Ishikawa (cell line): ENCODE measurements around the gene DHRS3.

Source experiments
- CEBPB ChIP-seq: IDR thresholded peaks from 2 replicates; pipeline ENCODE4 v1.6.1; 2012
- EGR1 ChIP-seq: IDR thresholded peaks from 2 replicates; pipeline ENCODE4 v1.6.1; 2012
- EP300 ChIP-seq: IDR thresholded peaks from 2 replicates; pipeline ENCODE4 v1.6.1; 2012; ENCODE audit warnings: borderline replicate concordance
- NFIC ChIP-seq: IDR thresholded peaks from 2 replicates; pipeline ENCODE4 v1.6.1; 2012
- RAD21 ChIP-seq: IDR thresholded peaks from 2 replicates; pipeline ENCODE4 v1.6.1; 2012; ENCODE audit warnings: low read depth
- TAF1 ChIP-seq: IDR thresholded peaks from 2 replicates; pipeline ENCODE4 v1.6.1; 2012; ENCODE audit warnings: low read depth, mild to moderate bottlenecking
- TCF12 ChIP-seq: IDR thresholded peaks from 2 replicates; pipeline ENCODE4 v1.6.1; 2012; ENCODE audit warnings: low read depth
- TEAD4 ChIP-seq: IDR thresholded peaks from 2 replicates; pipeline ENCODE4 v1.6.1; 2012
- YY1 ChIP-seq: IDR thresholded peaks from 2 replicates; pipeline ENCODE4 v1.6.1; 2012; ENCODE audit warnings: low read depth
- ZBTB7A ChIP-seq: IDR thresholded peaks from 2 replicates; pipeline ENCODE4 v1.6.1; 2012; ENCODE audit warnings: low read depth
- TF ChIP-seq, protein P1 (sequence below): IDR thresholded peaks from 2 replicates; pipeline ENCODE4 v1.6.1; 2012; ENCODE audit warnings: low read depth, mild to moderate bottlenecking
- TF ChIP-seq, protein P2 (sequence below): IDR thresholded peaks from 2 replicates; pipeline ENCODE4 v1.6.1; 2012
- TF ChIP-seq, protein P3 (sequence below): IDR thresholded peaks from 2 replicates; pipeline ENCODE4 v1.6.1; 2012

DNA sequence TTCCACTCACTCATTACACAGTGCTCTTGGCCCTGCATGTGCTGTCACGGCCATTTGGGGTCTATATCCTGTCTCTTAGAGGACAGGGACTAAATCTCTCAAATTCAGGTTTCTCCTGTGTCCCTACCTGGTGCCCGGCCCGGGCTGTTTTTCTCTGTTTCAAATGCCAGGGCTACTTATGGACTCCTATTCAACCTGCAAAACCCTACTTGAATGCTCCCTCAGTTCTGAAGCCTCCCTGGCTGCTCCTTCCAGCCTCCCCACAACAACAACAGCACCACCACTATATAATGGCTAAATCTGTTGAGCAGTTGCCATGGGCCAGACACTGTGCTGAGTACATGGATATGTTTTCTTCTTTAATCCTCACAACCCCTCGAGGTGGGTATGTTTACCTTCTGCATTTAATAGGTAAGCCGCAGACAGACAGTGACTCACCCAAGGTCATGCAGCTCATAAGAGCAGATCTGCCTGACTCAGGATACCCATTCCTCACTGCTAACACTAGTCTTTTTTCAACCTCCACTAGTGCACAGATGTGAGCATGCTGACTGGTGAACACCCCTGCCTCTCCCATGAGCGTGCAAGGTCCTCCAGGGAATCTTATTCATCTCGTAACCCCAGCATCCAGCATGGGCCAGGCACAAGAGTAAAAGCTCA is 29.9 kb downstream of the DHRS3 start:
- TF ChIP-seq TAF1 (no peak), YY1 (no peak), ZBTB7A (no peak), RAD21 (no peak), EGR1 (no peak), NFIC (no peak), TCF12 (no peak), EP300 (no peak), CEBPB (no peak), TEAD4 (no peak)
- TF ChIP-seq, protein P1, sequence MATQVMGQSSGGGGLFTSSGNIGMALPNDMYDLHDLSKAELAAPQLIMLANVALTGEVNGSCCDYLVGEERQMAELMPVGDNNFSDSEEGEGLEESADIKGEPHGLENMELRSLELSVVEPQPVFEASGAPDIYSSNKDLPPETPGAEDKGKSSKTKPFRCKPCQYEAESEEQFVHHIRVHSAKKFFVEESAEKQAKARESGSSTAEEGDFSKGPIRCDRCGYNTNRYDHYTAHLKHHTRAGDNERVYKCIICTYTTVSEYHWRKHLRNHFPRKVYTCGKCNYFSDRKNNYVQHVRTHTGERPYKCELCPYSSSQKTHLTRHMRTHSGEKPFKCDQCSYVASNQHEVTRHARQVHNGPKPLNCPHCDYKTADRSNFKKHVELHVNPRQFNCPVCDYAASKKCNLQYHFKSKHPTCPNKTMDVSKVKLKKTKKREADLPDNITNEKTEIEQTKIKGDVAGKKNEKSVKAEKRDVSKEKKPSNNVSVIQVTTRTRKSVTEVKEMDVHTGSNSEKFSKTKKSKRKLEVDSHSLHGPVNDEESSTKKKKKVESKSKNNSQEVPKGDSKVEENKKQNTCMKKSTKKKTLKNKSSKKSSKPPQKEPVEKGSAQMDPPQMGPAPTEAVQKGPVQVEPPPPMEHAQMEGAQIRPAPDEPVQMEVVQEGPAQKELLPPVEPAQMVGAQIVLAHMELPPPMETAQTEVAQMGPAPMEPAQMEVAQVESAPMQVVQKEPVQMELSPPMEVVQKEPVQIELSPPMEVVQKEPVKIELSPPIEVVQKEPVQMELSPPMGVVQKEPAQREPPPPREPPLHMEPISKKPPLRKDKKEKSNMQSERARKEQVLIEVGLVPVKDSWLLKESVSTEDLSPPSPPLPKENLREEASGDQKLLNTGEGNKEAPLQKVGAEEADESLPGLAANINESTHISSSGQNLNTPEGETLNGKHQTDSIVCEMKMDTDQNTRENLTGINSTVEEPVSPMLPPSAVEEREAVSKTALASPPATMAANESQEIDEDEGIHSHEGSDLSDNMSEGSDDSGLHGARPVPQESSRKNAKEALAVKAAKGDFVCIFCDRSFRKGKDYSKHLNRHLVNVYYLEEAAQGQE, result no peak
- TF ChIP-seq, protein P2, sequence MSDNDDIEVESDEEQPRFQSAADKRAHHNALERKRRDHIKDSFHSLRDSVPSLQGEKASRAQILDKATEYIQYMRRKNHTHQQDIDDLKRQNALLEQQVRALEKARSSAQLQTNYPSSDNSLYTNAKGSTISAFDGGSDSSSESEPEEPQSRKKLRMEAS, result no peak
- TF ChIP-seq, protein P3, sequence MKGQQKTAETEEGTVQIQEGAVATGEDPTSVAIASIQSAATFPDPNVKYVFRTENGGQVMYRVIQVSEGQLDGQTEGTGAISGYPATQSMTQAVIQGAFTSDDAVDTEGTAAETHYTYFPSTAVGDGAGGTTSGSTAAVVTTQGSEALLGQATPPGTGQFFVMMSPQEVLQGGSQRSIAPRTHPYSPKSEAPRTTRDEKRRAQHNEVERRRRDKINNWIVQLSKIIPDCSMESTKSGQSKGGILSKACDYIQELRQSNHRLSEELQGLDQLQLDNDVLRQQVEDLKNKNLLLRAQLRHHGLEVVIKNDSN, result no peak
